Tibial artery (tissue), 4 donors: ENCODE results near the gene HTT.
A peak's percentile ranks its signal among the peaks of the same experiment; 100 is the strongest.

Experiments
- DNase-seq, 2 donors: peaks; one replicate each; pipeline ENCODE4 v3.0.0-alpha.2; 2019
- H3K27ac ChIP-seq, 2 donors: fragments of 200-600 bp; sonication (generic) in 1 of 2; 1 replicate in 1 of 2; 2 replicates in 1 of 2; pipeline ENCODE4 v1.5.1; 2018 to 2019; ENCODE audit warnings: mild to moderate bottlenecking in 1 of 2
- H3K27me3 ChIP-seq, 2 donors: fragments of 200-600 bp; sonication (generic) in 1 of 2; one replicate each; pipeline versions ENCODE4 v1.5.1 to v1.6.0; 2016 to 2019
- H3K36me3 ChIP-seq, 3 donors: fragments of 200-600 bp; sonication (generic) in 2 of 3; one replicate each; pipeline ENCODE4 v1.5.1; 2016 to 2019; ENCODE audit warnings: mild to moderate bottlenecking in 2 of 3
- H3K4me1 ChIP-seq, 4 donors: fragments of 200-600 bp; sonication (generic) in 2 of 4; 1 replicate in 3 of 4; 2 replicates in 1 of 4; pipeline ENCODE4 v1.5.1; 2016 to 2019
- H3K4me3 ChIP-seq, 2 donors: fragments of 200-600 bp; sonication (generic) in 1 of 2; 1 replicate in 1 of 2; 2 replicates in 1 of 2; pipeline ENCODE4 v1.5.1; 2018 to 2019; ENCODE audit warnings: mild to moderate bottlenecking in 2 of 2
- H3K9me3 ChIP-seq, 3 donors: fragments of 200-600 bp; sonication (generic) in 1 of 3; one replicate each; pipeline ENCODE4 v1.5.1; 2016 to 2019
- CTCF ChIP-seq, 2 experiments: fragments of 200-600 bp in 1 of 2; fragments of 450-650 bp in 1 of 2; IDR thresholded peaks; one replicate each; pipeline ENCODE4 v1.5.1; 2017 to 2019; ENCODE audit warnings: antibody characterized with exemption in 2 of 2, mild to moderate bottlenecking in 1 of 2, moderate library complexity in 1 of 2
- intact Hi-C: fragments of 100-400 bp; cut with DNase I; formaldehyde crosslinking; loops from one replicate; pipeline ENCODE4 v1.15.0; 2023; ENCODE audit warnings: low total_unique reads

HTT gene

DNA sequence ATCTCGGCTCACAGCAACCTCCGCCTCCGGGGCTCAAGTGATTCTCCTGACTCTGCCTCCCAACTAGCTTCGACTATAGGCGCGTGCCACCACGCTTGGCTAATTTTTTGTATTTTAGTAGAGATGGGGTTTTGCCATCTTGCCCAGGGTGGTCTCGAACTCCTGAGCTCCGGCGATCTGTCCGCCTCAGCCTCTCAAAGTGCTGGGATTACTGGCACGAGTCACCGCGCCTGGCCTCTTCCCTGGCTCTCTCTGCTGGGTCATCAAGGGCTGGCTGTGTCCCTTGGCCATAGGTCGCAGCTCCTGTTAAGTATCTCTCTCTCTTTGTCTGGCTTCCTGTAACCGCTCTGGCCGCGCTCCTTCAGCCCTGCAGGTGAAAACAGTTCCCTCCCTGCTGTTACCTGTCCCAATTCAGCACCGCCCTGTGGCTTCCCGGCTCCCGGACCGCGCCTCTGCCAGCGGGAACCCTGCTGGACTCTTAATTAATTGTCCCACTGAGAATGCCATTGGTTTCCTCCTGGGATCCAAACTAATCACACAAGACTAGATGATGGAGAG, 217.0 kb downstream of the HTT start:
- TF ChIP-seq CTCF (IDR thresholded peaks at IDR 0.05) = no peak
- Histone ChIP-seq H3K36me3 (no peaks in the 10 kb centered on the region), H3K9me3 (no peaks in the 10 kb centered on the region), H3K27me3 (peaks cover 0 to 19% of the 10 kb centered on the region in 2 donors), H3K4me3 (peak overlapping the region; percentile 82 to 83), H3K4me1 (peaks cover 0 to 25% (median 17%) of the 10 kb centered on the region in 4 donors), H3K27ac (peak overlapping the region; percentile 94 to 96)
- intact Hi-C loops = no loop called here
- DNase-seq = peak; percentile 38 to 71

DNA sequence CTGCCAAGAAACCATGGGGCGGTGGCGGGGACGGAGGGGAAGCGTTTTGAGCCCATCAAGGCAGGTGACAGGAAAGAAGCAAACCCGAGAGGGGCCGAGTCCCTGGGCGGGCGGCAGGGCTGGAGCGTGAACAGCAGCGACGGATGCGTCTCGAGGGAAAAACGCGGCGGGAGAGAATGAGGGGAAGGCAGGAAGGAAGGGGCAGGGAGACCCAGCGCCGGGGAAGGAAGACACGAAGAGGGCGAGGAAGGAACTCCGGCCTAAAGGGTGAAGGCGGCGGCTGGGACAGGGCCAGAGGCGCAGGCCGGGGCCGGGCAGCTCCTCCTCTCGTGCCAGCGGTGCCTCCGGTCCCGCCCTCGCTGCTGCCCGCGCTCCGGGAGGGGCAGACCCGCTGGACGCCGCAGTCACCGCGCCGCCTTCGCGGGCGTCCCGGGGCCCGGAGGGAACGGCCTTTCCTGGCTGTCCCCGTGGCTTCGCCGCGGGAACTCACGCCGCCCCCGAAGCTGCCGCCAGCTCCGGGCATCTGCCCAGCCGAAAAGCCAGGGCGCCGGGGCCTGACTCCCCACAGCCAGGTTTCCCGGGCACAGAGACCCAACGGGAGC, 217.6 kb downstream of the HTT start:
- Histone ChIP-seq H3K27me3 (peaks cover 0 to 14% of the 10 kb centered on the region in 2 donors), H3K4me1 (peaks cover 0 to 22% (median 17%) of the 10 kb centered on the region in 4 donors), H3K36me3 (no peaks in the 10 kb centered on the region), H3K9me3 (no peaks in the 10 kb centered on the region), H3K4me3 (peak overlapping the region; percentile 82 to 83), H3K27ac (peak overlapping the region; percentile 94 to 96)
- peak; percentile 54 to 85 for DNase-seq
- intact Hi-C loops = no loop called here
- no peak for TF ChIP-seq CTCF (IDR thresholded peaks at IDR 0.05)

GRCh38 chr4:3292571-3293400, 218.3 kb downstream of the HTT start, which contains the start of gene RGS12:
Gene RGS12, plus strand, starts transcription at chr4:3293021. Its CDS starts 23,150 bp downstream, at chr4:3316171.
- peak within 1 kb of the TSS; percentile 94 to 96 for H3K27ac ChIP-seq
- H3K4me3 ChIP-seq = peak within 1 kb of the TSS; percentile 82 to 83
- intact Hi-C loops = no loop called here
- peaks cover 0 to 4% (median 0%) of the 10 kb centered on the region in 3 donors for H3K9me3 ChIP-seq
- peaks cover 0 to 22% (median 17%) of the 10 kb centered on the region in 4 donors for H3K4me1 ChIP-seq
- DNase-seq = peak; percentile 93 to 98
- H3K36me3 ChIP-seq = no peaks in the 10 kb centered on the region
- H3K27me3 ChIP-seq = peaks cover 0 to 8% of the 10 kb centered on the region in 2 donors
- TF ChIP-seq CTCF (IDR thresholded peaks at IDR 0.05) = no peak
